ENCODE results near the gene MT1HL1. TPM values are rescaled to one million over a fixed set of nuclear protein-coding genes. Genes with fewer than 3 reads are reported as not detected.
"Not testable (repeated sequence)": the region's sequence is repeated elsewhere in the genome, so short reads cannot be mapped to it uniquely, and the experiment has no call there.

The MT1HL1 gene
- polyA plus RNA-seq, 1 donor: not detected

DNA sequence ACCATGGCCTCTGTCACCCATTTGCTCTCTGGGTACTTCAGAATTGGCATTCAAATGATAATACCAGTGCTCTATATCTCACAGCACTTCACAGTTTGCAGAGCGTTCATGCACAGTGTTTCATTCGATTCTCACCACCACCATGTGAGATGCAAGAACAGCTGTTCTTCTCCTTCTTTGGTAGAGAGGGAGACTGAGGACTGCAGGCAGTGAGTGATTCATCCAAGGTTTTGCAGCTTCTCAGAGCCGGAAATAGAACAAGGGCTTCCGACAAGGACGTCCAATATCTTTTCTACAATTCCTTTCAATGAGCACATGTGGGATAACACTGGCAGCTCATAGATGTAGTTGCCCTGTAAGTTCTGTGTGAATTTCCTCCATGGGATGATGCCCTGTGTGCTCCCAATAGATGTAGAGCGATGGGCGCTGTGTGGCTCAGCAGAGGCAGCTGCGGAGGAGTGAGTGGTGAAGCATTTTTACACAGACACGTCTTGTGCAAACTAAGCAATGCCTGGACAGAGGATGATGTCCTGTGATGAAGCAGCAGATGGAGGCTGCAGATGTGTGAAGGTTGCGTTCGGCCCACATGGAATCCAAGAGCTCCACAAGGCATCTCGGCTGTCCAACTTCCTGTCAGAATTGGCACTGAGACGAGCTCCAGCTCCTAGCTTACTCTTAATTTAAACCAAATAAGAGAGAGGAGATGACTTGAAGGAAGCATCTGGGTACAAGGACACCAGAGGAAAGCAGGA lies 24.9 kb downstream of the MT1HL1 start:
- no peaks in the 10 kb centered on the region for H3K36me3 ChIP-seq (ENCODE audit: control insufficient read depth, insufficient read depth, low read length)
- no peak overlapping the region for H3K4me3 ChIP-seq (ENCODE audit: low read length)
- no peak overlapping the region for H3K27ac ChIP-seq (ENCODE audit: low read length)
- H3K4me1 ChIP-seq (ENCODE audit: control insufficient read depth, insufficient read depth, low read length): no peaks in the 10 kb centered on the region
- 100% methylated on average over 2 of the region's 13 CpGs for WGBS (ENCODE audit: insufficient coverage, low lambda C conversion rate)
- no peak for DNase-seq
- H3K9me3 ChIP-seq (ENCODE audit: control insufficient read depth, low read depth, low read length): no peaks in the 10 kb centered on the region
- no peaks in the 10 kb centered on the region for H3K27me3 ChIP-seq (ENCODE audit: control insufficient read depth, insufficient read depth, low read length)

DNA sequence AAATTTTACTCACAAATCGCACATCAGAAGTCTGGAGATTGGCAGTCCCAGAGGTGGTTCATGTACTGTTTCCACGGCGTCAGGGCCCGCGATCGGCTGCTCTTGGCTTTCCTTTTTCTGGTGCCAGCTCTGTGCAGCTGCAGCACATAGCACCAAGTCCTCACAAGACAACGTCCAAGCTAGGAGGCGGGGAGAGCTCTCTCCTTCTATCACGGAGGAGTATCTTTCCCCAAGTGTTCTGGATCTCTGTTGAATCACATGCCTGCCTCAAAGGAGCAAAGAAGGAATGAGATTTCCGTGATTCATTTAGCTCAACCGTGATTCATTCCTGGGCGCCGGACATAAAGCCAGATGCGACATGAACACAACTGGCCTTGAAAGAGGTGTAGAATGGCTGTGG lies 25.5 kb downstream of the MT1HL1 start:
- Histone ChIP-seq H3K4me1 (ENCODE audit: control insufficient read depth, insufficient read depth, low read length) (no peaks in the 10 kb centered on the region), H3K27ac (ENCODE audit: low read length) (no peak overlapping the region), H3K27me3 (ENCODE audit: control insufficient read depth, insufficient read depth, low read length) (no peaks in the 10 kb centered on the region), H3K9me3 (ENCODE audit: control insufficient read depth, low read depth, low read length) (no peaks in the 10 kb centered on the region), H3K4me3 (ENCODE audit: low read length) (no peak overlapping the region), H3K36me3 (ENCODE audit: control insufficient read depth, insufficient read depth, low read length) (no peaks in the 10 kb centered on the region)
- no CpG with 5 or more reads among the region's 14 CpGs for WGBS (ENCODE audit: insufficient coverage, low lambda C conversion rate)
- DNase-seq: no peak

DNA sequence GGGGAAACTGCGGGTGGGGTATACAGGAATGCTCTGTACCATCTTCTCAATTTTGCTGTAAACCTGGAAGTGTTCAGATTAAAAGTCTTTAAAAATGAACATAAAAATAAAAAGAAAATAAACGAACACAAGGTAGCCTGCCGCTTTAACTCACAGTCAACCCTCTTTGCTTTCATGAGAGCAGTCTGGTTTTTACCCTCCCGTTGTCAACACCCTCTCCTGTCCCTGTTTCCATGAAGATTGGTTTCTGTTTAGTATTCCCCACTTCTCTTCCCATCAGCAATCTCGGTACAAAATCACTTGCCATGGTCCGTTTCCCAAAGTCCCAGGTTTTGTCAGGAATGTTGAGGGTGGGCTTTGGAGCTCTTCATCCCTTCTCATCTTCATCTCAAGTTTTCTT lies 28.8 kb downstream of the MT1HL1 start:
- no peaks in the 10 kb centered on the region for H3K27me3 ChIP-seq (ENCODE audit: control insufficient read depth, insufficient read depth, low read length)
- no peaks in the 10 kb centered on the region for H3K36me3 ChIP-seq (ENCODE audit: control insufficient read depth, insufficient read depth, low read length)
- H3K27ac ChIP-seq (ENCODE audit: low read length): no peak overlapping the region
- DNase-seq: no peak
- H3K4me3 ChIP-seq (ENCODE audit: low read length): no peak overlapping the region
- WGBS (ENCODE audit: insufficient coverage, low lambda C conversion rate): 93% methylated on average over 4 of the region's 6 CpGs
- H3K9me3 ChIP-seq (ENCODE audit: control insufficient read depth, low read depth, low read length): no peaks in the 10 kb centered on the region
- no peaks in the 10 kb centered on the region for H3K4me1 ChIP-seq (ENCODE audit: control insufficient read depth, insufficient read depth, low read length)

DNA sequence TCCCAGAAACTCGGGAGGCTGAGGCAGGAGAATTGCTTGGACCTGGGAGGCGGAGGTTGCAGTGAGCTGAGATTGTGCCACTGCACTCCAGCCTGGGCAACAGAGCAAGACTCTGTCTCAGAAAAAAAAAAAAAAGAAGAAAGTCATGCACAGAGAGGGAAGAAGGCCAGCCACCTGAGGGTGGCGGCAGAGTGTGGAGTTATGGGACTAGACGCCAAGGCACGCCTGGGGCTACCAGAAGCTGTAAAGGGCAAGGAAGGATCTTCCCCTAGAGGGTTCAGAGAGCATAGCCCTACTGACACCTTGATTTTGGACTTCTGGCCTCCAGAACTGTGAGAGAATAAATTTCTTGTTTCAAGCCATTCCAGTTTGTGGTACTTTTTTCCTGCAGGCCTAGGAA lies 30.2 kb downstream of the MT1HL1 start:
- H3K4me1 ChIP-seq (ENCODE audit: control insufficient read depth, insufficient read depth, low read length): not testable (repeated sequence)
- WGBS (ENCODE audit: insufficient coverage, low lambda C conversion rate): 80% methylated on average over 1 of the region's 5 CpGs

DNA sequence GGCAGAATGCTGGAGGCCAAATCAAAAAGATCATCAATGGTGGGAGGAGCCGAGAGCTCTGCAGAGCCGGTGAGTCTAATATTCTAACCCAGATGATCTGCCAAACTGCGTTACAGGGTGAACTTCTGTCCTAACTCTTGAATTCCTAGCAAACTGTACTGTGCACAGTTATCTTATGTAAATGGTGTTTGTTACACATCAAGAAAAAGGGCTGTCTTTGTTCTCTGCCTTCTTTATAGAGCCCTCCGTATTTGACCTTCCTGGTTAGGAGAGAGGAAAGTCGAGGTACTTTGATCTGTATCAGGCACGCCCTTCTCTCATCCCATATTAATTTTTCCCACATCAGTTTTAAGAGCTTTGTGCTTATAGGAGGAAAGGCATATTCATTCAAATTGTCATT lies 37.6 kb downstream of the MT1HL1 start:
- WGBS (ENCODE audit: insufficient coverage, low lambda C conversion rate): no CpG with 5 or more reads among the region's 6 CpGs
- no peaks in the 10 kb centered on the region for H3K4me1 ChIP-seq (ENCODE audit: control insufficient read depth, insufficient read depth, low read length)

More for the DNA sequence above, 30.2 kb downstream of the MT1HL1 start:
- not testable (repeated sequence) for H3K27me3 ChIP-seq (ENCODE audit: control insufficient read depth, insufficient read depth, low read length); DNase-seq; H3K4me3 ChIP-seq (ENCODE audit: low read length); H3K27ac ChIP-seq (ENCODE audit: low read length); H3K9me3 ChIP-seq (ENCODE audit: control insufficient read depth, low read depth, low read length); H3K36me3 ChIP-seq (ENCODE audit: control insufficient read depth, insufficient read depth, low read length)

DNA sequence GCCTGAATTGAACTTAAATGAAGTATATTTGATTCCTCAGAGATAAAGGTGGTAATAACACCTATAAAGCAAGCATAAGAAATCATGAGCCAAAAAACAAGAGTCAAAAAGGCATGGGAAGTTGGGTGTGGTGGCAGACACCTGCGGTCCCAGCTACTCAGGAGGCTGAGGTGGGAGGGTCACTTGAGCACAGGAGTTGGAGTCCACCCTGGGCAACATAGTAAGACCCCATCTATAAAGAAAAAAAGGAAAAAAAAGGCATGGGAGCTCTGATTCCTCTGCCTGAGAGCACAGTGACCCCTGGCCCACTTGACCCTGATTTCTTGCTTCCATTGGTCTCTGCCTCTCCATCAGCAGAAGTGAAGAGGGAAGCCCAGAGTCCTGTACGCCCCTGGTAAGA lies 40.3 kb downstream of the MT1HL1 start:
- Histone ChIP-seq H3K9me3 (ENCODE audit: control insufficient read depth, low read depth, low read length) (no peaks in the 10 kb centered on the region), H3K4me1 (ENCODE audit: control insufficient read depth, insufficient read depth, low read length) (no peaks in the 10 kb centered on the region), H3K27me3 (ENCODE audit: control insufficient read depth, insufficient read depth, low read length) (no peaks in the 10 kb centered on the region), H3K27ac (ENCODE audit: low read length) (no peak overlapping the region), H3K36me3 (ENCODE audit: control insufficient read depth, insufficient read depth, low read length) (no peaks in the 10 kb centered on the region), H3K4me3 (ENCODE audit: low read length) (no peak overlapping the region)
- no CpG with 5 or more reads among the region's 2 CpGs for WGBS (ENCODE audit: insufficient coverage, low lambda C conversion rate)
- DNase-seq: no peak

More for the DNA sequence above, 37.6 kb downstream of the MT1HL1 start:
- H3K27ac ChIP-seq (ENCODE audit: low read length): no peak overlapping the region
- H3K36me3 ChIP-seq (ENCODE audit: control insufficient read depth, insufficient read depth, low read length): no peaks in the 10 kb centered on the region
- no peaks in the 10 kb centered on the region for H3K9me3 ChIP-seq (ENCODE audit: control insufficient read depth, low read depth, low read length)
- no peak overlapping the region for H3K4me3 ChIP-seq (ENCODE audit: low read length)
- no peak for DNase-seq
- H3K27me3 ChIP-seq (ENCODE audit: control insufficient read depth, insufficient read depth, low read length): no peaks in the 10 kb centered on the region

DNA sequence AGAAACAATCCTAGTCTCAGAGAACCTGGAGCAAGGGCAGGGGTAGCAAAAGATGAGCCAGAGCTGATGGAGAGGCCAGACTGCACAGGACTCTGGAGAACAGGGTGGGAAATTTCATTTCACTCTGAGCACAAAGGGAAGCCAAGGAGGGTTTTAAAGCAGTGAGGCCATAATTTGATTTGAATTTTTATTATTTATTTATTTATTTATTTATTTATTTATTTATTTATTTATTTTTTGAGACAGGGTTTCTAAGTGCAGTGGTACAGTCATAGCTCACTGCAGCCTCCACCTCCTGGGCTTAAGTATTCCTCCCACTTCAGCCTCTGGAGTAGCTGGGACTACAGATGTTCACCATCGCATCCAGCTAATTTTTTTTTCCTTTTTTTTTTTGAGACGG lies 45.1 kb downstream of the MT1HL1 start:
- Histone ChIP-seq H3K4me1 (ENCODE audit: control insufficient read depth, insufficient read depth, low read length) (no peaks in the 10 kb centered on the region), H3K9me3 (ENCODE audit: control insufficient read depth, low read depth, low read length) (no peaks in the 10 kb centered on the region), H3K27ac (ENCODE audit: low read length) (no peak overlapping the region), H3K36me3 (ENCODE audit: control insufficient read depth, insufficient read depth, low read length) (no peaks in the 10 kb centered on the region), H3K4me3 (ENCODE audit: low read length) (no peak overlapping the region), H3K27me3 (ENCODE audit: control insufficient read depth, insufficient read depth, low read length) (no peaks in the 10 kb centered on the region)
- DNase-seq: no peak
- no CpG with 5 or more reads among the region's 2 CpGs for WGBS (ENCODE audit: insufficient coverage, low lambda C conversion rate)

DNA sequence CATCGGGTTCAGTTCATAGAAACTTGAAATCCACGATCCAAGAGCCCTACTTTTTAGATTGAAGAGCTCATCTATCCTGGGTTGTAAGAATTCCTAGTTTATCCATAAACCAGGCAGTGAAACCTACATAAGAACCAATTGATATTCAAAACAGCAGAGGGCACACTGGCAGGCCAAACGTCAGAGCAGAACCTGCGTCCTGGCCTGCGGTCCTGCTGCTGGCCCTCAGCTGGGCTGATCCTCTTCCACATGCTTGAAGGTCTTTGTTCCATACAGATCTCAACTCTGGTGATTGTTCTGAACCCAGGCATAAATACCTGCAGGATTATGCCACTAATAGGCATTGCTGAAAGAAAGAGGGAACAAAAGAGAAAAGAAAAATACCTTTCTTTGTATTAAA lies 47.0 kb downstream of the MT1HL1 start:
- no peak overlapping the region for H3K4me3 ChIP-seq (ENCODE audit: low read length)
- H3K36me3 ChIP-seq (ENCODE audit: control insufficient read depth, insufficient read depth, low read length): no peaks in the 10 kb centered on the region
- WGBS (ENCODE audit: insufficient coverage, low lambda C conversion rate): no CpG with 5 or more reads among the region's 5 CpGs
- no peaks in the 10 kb centered on the region for H3K4me1 ChIP-seq (ENCODE audit: control insufficient read depth, insufficient read depth, low read length)
- no peaks in the 10 kb centered on the region for H3K27me3 ChIP-seq (ENCODE audit: control insufficient read depth, insufficient read depth, low read length)
- no peak overlapping the region for H3K27ac ChIP-seq (ENCODE audit: low read length)
- no peak for DNase-seq
- H3K9me3 ChIP-seq (ENCODE audit: control insufficient read depth, low read depth, low read length): no peaks in the 10 kb centered on the region

Other genes starting within 250 kb of the MT1HL1 start
- 20.2 TPM for gene MTR, start 209.1 kb downstream of the MT1HL1 start, polyA plus RNA-seq
- 4.3 TPM for gene RYR2, start 37.7 kb upstream of the MT1HL1 start, polyA plus RNA-seq